Measurements from ENCODE around the gene DNAI7. TPM values are rescaled to one million over a fixed set of nuclear protein-coding genes. Genes with fewer than 3 reads are reported as not detected.

Gene DNAI7
- total RNA-seq, 4 donors from 2014 or later, result 0.47 to 3.5 (median 0.56) TPM; not detected in 1

DNA sequence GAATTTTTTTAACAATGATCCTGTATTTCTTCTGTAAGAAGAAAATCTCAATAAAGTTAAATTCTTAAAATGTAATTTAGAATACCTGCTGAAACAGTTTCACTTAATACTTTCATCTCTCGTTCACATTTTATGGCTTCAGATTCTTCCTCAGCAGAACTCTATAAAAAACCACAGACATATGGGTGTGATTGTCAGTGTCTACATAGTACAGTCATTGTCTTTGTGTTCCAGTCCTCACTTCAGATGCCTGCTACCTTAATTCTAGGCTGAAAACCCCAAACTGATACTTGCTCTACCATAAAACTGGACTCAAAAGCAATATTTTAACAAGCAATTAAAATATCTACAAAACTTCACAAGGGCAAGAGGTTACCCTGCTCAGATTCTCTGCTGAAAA, 71.8 kb downstream of the DNAI7 start:
- DNase-seq (ENCODE audit: low spot score) (no peak), ATAC-seq (ENCODE audit: low FRiP score) (no peak)
- TF ChIP-seq, protein P1, sequence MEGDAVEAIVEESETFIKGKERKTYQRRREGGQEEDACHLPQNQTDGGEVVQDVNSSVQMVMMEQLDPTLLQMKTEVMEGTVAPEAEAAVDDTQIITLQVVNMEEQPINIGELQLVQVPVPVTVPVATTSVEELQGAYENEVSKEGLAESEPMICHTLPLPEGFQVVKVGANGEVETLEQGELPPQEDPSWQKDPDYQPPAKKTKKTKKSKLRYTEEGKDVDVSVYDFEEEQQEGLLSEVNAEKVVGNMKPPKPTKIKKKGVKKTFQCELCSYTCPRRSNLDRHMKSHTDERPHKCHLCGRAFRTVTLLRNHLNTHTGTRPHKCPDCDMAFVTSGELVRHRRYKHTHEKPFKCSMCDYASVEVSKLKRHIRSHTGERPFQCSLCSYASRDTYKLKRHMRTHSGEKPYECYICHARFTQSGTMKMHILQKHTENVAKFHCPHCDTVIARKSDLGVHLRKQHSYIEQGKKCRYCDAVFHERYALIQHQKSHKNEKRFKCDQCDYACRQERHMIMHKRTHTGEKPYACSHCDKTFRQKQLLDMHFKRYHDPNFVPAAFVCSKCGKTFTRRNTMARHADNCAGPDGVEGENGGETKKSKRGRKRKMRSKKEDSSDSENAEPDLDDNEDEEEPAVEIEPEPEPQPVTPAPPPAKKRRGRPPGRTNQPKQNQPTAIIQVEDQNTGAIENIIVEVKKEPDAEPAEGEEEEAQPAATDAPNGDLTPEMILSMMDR (IDR thresholded peaks at IDR 0.05), result no peak

GRCh38 chr12:25121916-25122315, 73.0 kb downstream of the DNAI7 start:
- ATAC-seq (ENCODE audit: low FRiP score), result no peak
- no peak for DNase-seq (ENCODE audit: low spot score)
- TF ChIP-seq, protein P1 (IDR thresholded peaks at IDR 0.05), result no peak

DNA sequence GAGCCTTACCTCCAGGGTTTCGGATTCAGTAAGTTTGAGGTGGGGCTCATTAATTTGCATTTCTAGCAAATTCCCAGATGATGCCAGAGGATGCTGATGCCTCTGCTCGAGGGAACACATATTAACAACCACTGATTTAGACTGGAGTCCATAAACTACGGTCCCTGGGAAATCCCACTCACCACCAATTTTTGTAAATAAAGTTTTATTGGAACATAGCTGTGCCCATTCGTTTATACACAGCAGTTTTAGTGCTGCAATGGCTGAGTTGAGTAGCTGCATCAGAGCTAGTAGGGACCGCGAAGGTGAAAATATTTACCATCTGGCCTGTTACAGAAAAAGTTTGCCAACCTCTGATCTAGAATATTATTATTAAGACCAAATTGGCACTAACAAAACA, 73.8 kb downstream of the DNAI7 start:
- ATAC-seq (ENCODE audit: low FRiP score) (no peak), DNase-seq (ENCODE audit: low spot score) (no peak)
- TF ChIP-seq, protein P1 (IDR thresholded peaks at IDR 0.05), result no peak

- TF ChIP-seq, protein P1 (IDR thresholded peaks at IDR 0.05), result no peak
- DNase-seq (ENCODE audit: low spot score) (no peak), ATAC-seq (ENCODE audit: low FRiP score) (no peak)
These were observed 75.9 kb downstream of the DNAI7 start for GRCh38 chr12:25119020-25119419.

DNA sequence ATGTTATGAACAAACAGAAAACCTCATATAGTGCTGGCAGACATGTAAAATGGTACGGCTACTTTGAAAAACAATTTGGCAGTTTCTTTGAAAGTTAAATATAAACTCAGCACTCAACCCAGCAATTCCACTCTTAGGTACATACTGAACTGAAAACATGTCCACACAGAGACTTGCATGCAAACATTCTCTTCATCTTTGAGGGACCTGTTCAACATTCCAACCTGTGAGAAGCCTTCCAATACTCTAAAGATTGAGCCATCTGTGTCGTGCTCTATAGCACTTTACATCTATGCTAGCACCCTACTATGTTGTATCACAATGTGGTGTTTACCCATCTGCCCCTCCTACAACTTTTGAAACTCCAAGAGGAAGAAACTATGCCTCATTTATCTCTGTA, 79.3 kb downstream of the DNAI7 start:
- ATAC-seq (ENCODE audit: low FRiP score) (no peak), DNase-seq (ENCODE audit: low spot score) (no peak)

GRCh38 chr12:25113651-25114050, 81.3 kb downstream of the DNAI7 start:
- TF ChIP-seq, protein P1 (IDR thresholded peaks at IDR 0.05), result no peak
- ATAC-seq (ENCODE audit: low FRiP score) (no peak), DNase-seq (ENCODE audit: low spot score) (no peak)

More for the DNA sequence above, 79.3 kb downstream of the DNAI7 start:
- TF ChIP-seq, protein P1 (IDR thresholded peaks at IDR 0.05), result no peak

DNA sequence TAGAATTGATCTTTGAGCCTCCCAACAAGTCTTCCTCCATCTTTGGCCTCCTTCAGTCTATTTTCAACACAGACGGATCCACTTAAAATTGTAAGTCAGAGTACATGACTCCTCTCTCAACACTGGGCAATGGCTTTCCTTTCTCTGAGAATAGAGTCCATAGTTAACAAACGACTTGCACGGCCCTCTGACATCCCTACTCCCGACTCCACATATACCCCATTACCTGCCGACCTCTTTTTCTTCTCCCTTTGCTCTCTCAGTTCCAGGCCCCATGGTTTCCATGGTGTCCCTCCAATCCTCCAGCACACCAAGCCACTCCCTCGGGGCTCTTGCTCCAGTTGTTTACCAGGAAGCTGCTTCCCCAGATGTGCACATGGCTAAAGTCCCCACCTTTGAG, 84.7 kb downstream of the DNAI7 start:
- DNase-seq (ENCODE audit: low spot score), result no peak
- TF ChIP-seq, protein P1 (IDR thresholded peaks at IDR 0.05), result no peak
- no peak for ATAC-seq (ENCODE audit: low FRiP score)

Data from omental fat pad (tissue), 4 donors.